GM23338 (cell line): ENCODE results near the gene OTOGL. TPM values are rescaled to one million over a fixed set of nuclear protein-coding genes. Genes with fewer than 3 reads are reported as not detected.

Experiments used
- ATAC-seq: fragments of 200-7000 bp; cut with Tn5 transposase; 3 replicates; pipeline ENCODE4 v1.9.1; 2020
- DNase-seq: peaks from one replicate; pipeline ENCODE4 v3.0.0-alpha.2; 2015; ENCODE audit warnings: low spot score
- H2AFZ ChIP-seq: fragments of 200-600 bp; sonication (generic); 2 replicates; pipeline ENCODE4 v1.8.0; 2016; ENCODE audit warnings: antibody characterized with exemption, mild to moderate bottlenecking, moderate library complexity
- H3F3A ChIP-seq: fragments of 200-600 bp; sonication (generic); replicated peaks from 2 replicates; pipeline ENCODE4 v1.8.0; 2017; ENCODE audit warnings: antibody characterized with exemption, mixed run types, low read depth
- H3K27ac ChIP-seq: fragments of 200-600 bp; sonication (generic); 2 replicates; pipeline ENCODE4 v1.6.1; 2016; ENCODE audit warnings: low read depth
- H3K27me3 ChIP-seq: fragments of 200-600 bp; sonication (generic); 2 replicates; pipeline ENCODE4 v1.8.0; 2016; ENCODE audit warnings: mild to moderate bottlenecking, mixed run types, moderate library complexity; ENCODE audit not compliant: insufficient read depth
- H3K36me3 ChIP-seq: fragments of 200-600 bp; sonication (generic); 2 replicates; pipeline ENCODE4 v1.8.0; 2016; ENCODE audit warnings: mild to moderate bottlenecking; ENCODE audit not compliant: insufficient read depth
- H3K4me1 ChIP-seq: fragments of 200-600 bp; sonication (generic); 2 replicates; pipeline ENCODE4 v1.8.0; 2016; ENCODE audit warnings: mild to moderate bottlenecking, moderate library complexity; ENCODE audit not compliant: insufficient read depth
- H3K4me2 ChIP-seq: fragments of 200-600 bp; sonication (generic); 2 replicates; pipeline ENCODE4 v1.7.1; 2017; ENCODE audit warnings: mixed run types
- H3K4me3 ChIP-seq: fragments of 200-600 bp; sonication (generic); 2 replicates; pipeline ENCODE4 v1.6.1; 2016; ENCODE audit warnings: mixed run types
- H3K79me2 ChIP-seq: fragments of 200-600 bp; sonication (generic); replicated peaks from 2 replicates; pipeline ENCODE4 v1.8.0; 2017; ENCODE audit warnings: mild to moderate bottlenecking; ENCODE audit not compliant: insufficient read depth
- H3K9me2 ChIP-seq: fragments of 200-600 bp; sonication (generic); 2 replicates; pipeline ENCODE4 v1.8.0; 2017; ENCODE audit not compliant: insufficient read depth
- H4K20me1 ChIP-seq: fragments of 200-600 bp; sonication (generic); replicated peaks from 2 replicates; pipeline ENCODE4 v1.8.0; 2017; ENCODE audit warnings: mild to moderate bottlenecking; ENCODE audit not compliant: insufficient read depth
- H3K27ac Mint-ChIP-seq: 2 replicates; pipeline ENCODE4 v1.8.0; 2020; ENCODE audit warnings: inconsistent platforms, mild to moderate bottlenecking, moderate library complexity, mixed read lengths
- H3K27me3 Mint-ChIP-seq: 3 replicates; pipeline ENCODE4 v1.8.0; 2022; ENCODE audit warnings: low read depth, mild to moderate bottlenecking, moderate library complexity, mixed read lengths, inconsistent platforms; ENCODE audit not compliant: insufficient read depth, poor library complexity
- H3K36me3 Mint-ChIP-seq: 3 replicates; pipeline ENCODE4 v1.8.0; 2021; ENCODE audit warnings: low read depth, mild to moderate bottlenecking, inconsistent platforms, moderate library complexity, mixed read lengths
- H3K4me1 Mint-ChIP-seq: 3 replicates; pipeline ENCODE4 v1.8.0; 2020; ENCODE audit warnings: mild to moderate bottlenecking, inconsistent platforms, mixed read lengths
- H3K4me3 Mint-ChIP-seq: 3 replicates; pipeline ENCODE4 v1.8.0; 2021; ENCODE audit warnings: moderate library complexity, mild to moderate bottlenecking, inconsistent platforms, mixed read lengths
- H3K9me3 Mint-ChIP-seq: 3 replicates; pipeline ENCODE4 v1.8.0; 2020; ENCODE audit warnings: moderate library complexity, mild to moderate bottlenecking, inconsistent platforms, mixed read lengths
- CREB1 ChIP-seq: fragments of 250-450 bp; sonication (Bioruptor Pico); IDR thresholded peaks from 2 replicates; pipeline ENCODE4 v1.5.0; 2020; ENCODE audit warnings: low read depth, mild to moderate bottlenecking, moderate library complexity
- CTCF ChIP-seq, 2 experiments: fragments of 200-600 bp in 1 of 2; sonication (generic) in 1 of 2; conservative IDR thresholded peaks; 2 replicates each; pipeline versions ENCODE4 v1.5.1 to v1.6.1; 2016 to 2017; ENCODE audit warnings: antibody characterized with exemption in 2 of 2, low read depth in 2 of 2, mild to moderate bottlenecking in 2 of 2, moderate library complexity in 1 of 2
- ETS1 ChIP-seq: IDR thresholded peaks from 2 replicates; pipeline ENCODE4 v1.6.1; 2016; ENCODE audit warnings: antibody characterized with exemption
- EZH2 ChIP-seq: fragments of 200-600 bp; sonication (generic); IDR thresholded peaks from one replicate; pipeline ENCODE4 v1.8.0; 2017; ENCODE audit warnings: antibody characterized with exemption, mild to moderate bottlenecking, low read depth; ENCODE audit not compliant: unreplicated experiment
- EZH2phosphoT487 ChIP-seq: fragments of 200-600 bp; sonication (generic); IDR thresholded peaks from one replicate; pipeline ENCODE4 v1.8.1; 2018; ENCODE audit warnings: antibody characterized with exemption; ENCODE audit not compliant: unreplicated experiment
- JUNB ChIP-seq: IDR thresholded peaks from one replicate; pipeline ENCODE4 v1.6.1; 2016; ENCODE audit warnings: antibody characterized with exemption; ENCODE audit not compliant: unreplicated experiment
- NANOG ChIP-seq: IDR thresholded peaks from 2 replicates; pipeline ENCODE4 v1.6.1; 2016; ENCODE audit warnings: antibody characterized with exemption, borderline replicate concordance
- POLR2AphosphoS5 ChIP-seq: IDR thresholded peaks from 2 replicates; pipeline ENCODE4 v1.6.1; 2016; ENCODE audit warnings: antibody characterized with exemption, low read depth
- REST ChIP-seq: IDR thresholded peaks from one replicate; pipeline ENCODE4 v1.6.1; 2018; ENCODE audit warnings: antibody characterized with exemption; ENCODE audit not compliant: unreplicated experiment
- STAT1 ChIP-seq: IDR thresholded peaks from one replicate; pipeline ENCODE4 v1.6.1; 2016; ENCODE audit warnings: antibody characterized with exemption; ENCODE audit not compliant: unreplicated experiment
- ZNF114 ChIP-seq: fragments of 250-450 bp; sonication (Bioruptor Pico); IDR thresholded peaks from 2 replicates; pipeline ENCODE4 v1.5.0; 2020; ENCODE audit warnings: mild to moderate bottlenecking, moderate library complexity
- ZNF331 ChIP-seq: fragments of 250-450 bp; sonication (Bioruptor Pico); IDR thresholded peaks from 2 replicates; pipeline ENCODE4 v1.5.0; 2020; ENCODE audit warnings: low read depth, mild to moderate bottlenecking, moderate library complexity
- polyA plus RNA-seq: library from polyadenylated mRNA; unstranded; fragments of >200 nt; fragmentation: Nextera tagmentation; extraction: Ambion mirVana; gene quantifications from 2 replicates; pipeline ENCODE4 v1.2.1, GENCODE V29; 2016
- total RNA-seq: library from RNA; depleted of rRNA; stranded (reverse); fragments of >200 nt; shearing (Covaris generic); gene quantifications from 2 replicates; pipeline ENCODE4 v1.2.3, GENCODE V29; 2014

The OTOGL gene
- total and polyA plus RNA-seq, 2 experiments from 2014 or later = 0.36 to 0.66 TPM

- TF ChIP-seq ETS1 (no peak), CTCF (conservative IDR thresholded peaks at IDR 0.05; ENCODE audit: low read depth in 2 of 2) (no peak), JUNB (no peak), ZNF331 (CRISPR knock-in tag) (no peak), NANOG (no peak), EZH2phosphoT487 (no peak)
Observed at GRCh38 chr12:80316222-80316621, 216.9 kb downstream of the OTOGL start (continued).

- H3K27me3 Mint-ChIP-seq = peaks cover 2% of the 10 kb centered on the region
- Histone ChIP-seq H3K4me2 (peak overlapping the region; percentile 19), H3K9me2 (no peaks in the 10 kb centered on the region), H3K36me3 (no peaks in the 10 kb centered on the region), H4K20me1 (no peaks in the 10 kb centered on the region), H3K79me2 (no peaks in the 10 kb centered on the region), H3K27me3 (no peaks in the 10 kb centered on the region), H3K27ac (no peak overlapping the region), H3K4me3 (no peak overlapping the region), H3F3A (no peaks in the 10 kb centered on the region), H2AFZ (no peak overlapping the region), H3K4me1 (peaks cover 35% of the 10 kb centered on the region)
- H3K36me3 Mint-ChIP-seq = no peaks in the 10 kb centered on the region
- no peaks in the 10 kb centered on the region for H3K9me3 Mint-ChIP-seq
- H3K4me1 Mint-ChIP-seq = peaks cover 40% of the 10 kb centered on the region
- no peak overlapping the region for H3K27ac Mint-ChIP-seq
- no peak overlapping the region for H3K4me3 Mint-ChIP-seq
- DNase-seq = no peak
- ATAC-seq = peak; percentile 34; the same call in 2 of the 3 replicates
- TF ChIP-seq POLR2AphosphoS5 (no peak), STAT1 (no peak), ZNF114 (no peak), NANOG (no peak), CREB1 (no peak), EZH2phosphoT487 (no peak), CTCF (conservative IDR thresholded peaks at IDR 0.05; ENCODE audit: low read depth in 2 of 2) (no peak), JUNB (no peak), REST (no peak), ETS1 (no peak), ZNF331 (CRISPR knock-in tag) (no peak), EZH2 (no peak)
Observed at GRCh38 chr12:80317307-80317706, 218.0 kb downstream of the OTOGL start.
